Erythroblast (primary cell): ENCODE measurements around the gene RFX3.

Source experiments
- GATA1 ChIP-seq: IDR thresholded peaks from 2 replicates; pipeline ENCODE4 v1.6.1; 2011; ENCODE audit warnings: low read depth, mild to moderate bottlenecking, control low read depth, low read length, moderate library complexity
- POLR2A ChIP-seq: IDR thresholded peaks from 2 replicates; pipeline ENCODE4 v1.6.1; 2011; ENCODE audit warnings: mild to moderate bottlenecking, low read length

- TF ChIP-seq POLR2A: peak; percentile 98
- TF ChIP-seq GATA1: no peak
Observed at GRCh38 chr9:3526165-3526996, 580 bp upstream of the RFX3 start.
